ENCODE data around the gene TAMM41. TPM values are rescaled to one million over a fixed set of nuclear protein-coding genes. Genes with fewer than 3 reads are reported as not detected.

TAMM41 gene
- total RNA-seq, 1 donor from 2014 or later, result 30.9 TPM

GRCh38 chr3:11832981-11833905 is 13.4 kb downstream of the TAMM41 start:
- H3K9me3 Mint-ChIP-seq, result no peaks in the 10 kb centered on the region
- no peak overlapping the region for H3K27ac Mint-ChIP-seq

GRCh38 chr3:11829416-11829815 is 17.3 kb downstream of the TAMM41 start:
- peaks cover 45% of the 10 kb centered on the region for H3K36me3 Mint-ChIP-seq
- no peak for TF ChIP-seq CTCF (IDR thresholded peaks at IDR 0.05; ENCODE audit: unreplicated experiment)
- no peak overlapping the region for H3K4me3 Mint-ChIP-seq
- H3K9me3 Mint-ChIP-seq, result no peaks in the 10 kb centered on the region
- H3K27ac Mint-ChIP-seq, result no peak overlapping the region
- H3K27me3 Mint-ChIP-seq (ENCODE audit: low read depth), result no peaks in the 10 kb centered on the region
- no peak for DNase-seq (ENCODE audit: low spot score in 2 of 2, unreplicated experiment in 2 of 2)
- H3K4me1 Mint-ChIP-seq, result peaks cover 5% of the 10 kb centered on the region

More at GRCh38 chr3:11832981-11833905, 13.4 kb downstream of the TAMM41 start:
- DNase-seq (ENCODE audit: low spot score in 2 of 2, unreplicated experiment in 2 of 2), result no peak
- Mint-ChIP-seq H3K4me1 (no peaks in the 10 kb centered on the region), H3K4me3 (no peak overlapping the region), H3K36me3 (peaks cover 32% of the 10 kb centered on the region), H3K27me3 (ENCODE audit: low read depth) (no peaks in the 10 kb centered on the region)
- TF ChIP-seq CTCF (IDR thresholded peaks at IDR 0.05; ENCODE audit: unreplicated experiment), result no peak

- no peak for DNase-seq (ENCODE audit: low spot score in 2 of 2, unreplicated experiment in 2 of 2)
- Mint-ChIP-seq H3K27ac (peak overlapping the region; percentile 83), H3K27me3 (ENCODE audit: low read depth) (no peaks in the 10 kb centered on the region), H3K4me1 (peaks cover 5% of the 10 kb centered on the region), H3K36me3 (peaks cover 44% of the 10 kb centered on the region), H3K9me3 (no peaks in the 10 kb centered on the region), H3K4me3 (no peak overlapping the region)
- TF ChIP-seq CTCF (IDR thresholded peaks at IDR 0.05; ENCODE audit: unreplicated experiment), result no peak
These were observed 19.9 kb downstream of the TAMM41 start for GRCh38 chr3:11826628-11827265.

GRCh38 chr3:11825301-11825700 is 21.4 kb downstream of the TAMM41 start:
- DNase-seq (ENCODE audit: low spot score in 2 of 2, unreplicated experiment in 2 of 2), result no peak
- Mint-ChIP-seq H3K4me3 (no peak overlapping the region), H3K9me3 (no peaks in the 10 kb centered on the region), H3K4me1 (peaks cover 5% of the 10 kb centered on the region), H3K27ac (no peak overlapping the region), H3K27me3 (ENCODE audit: low read depth) (no peaks in the 10 kb centered on the region), H3K36me3 (peaks cover 38% of the 10 kb centered on the region)
- no peak for TF ChIP-seq CTCF (IDR thresholded peaks at IDR 0.05; ENCODE audit: unreplicated experiment)

GRCh38 chr3:11820531-11821041 is 26.1 kb downstream of the TAMM41 start:
- no peak for DNase-seq (ENCODE audit: low spot score in 2 of 2, unreplicated experiment in 2 of 2)
- peaks cover 27% of the 10 kb centered on the region for H3K36me3 Mint-ChIP-seq

More at GRCh38 chr3:11820531-11821041, 26.1 kb downstream of the TAMM41 start:
- Mint-ChIP-seq H3K4me3 (no peak overlapping the region), H3K27ac (no peak overlapping the region), H3K9me3 (no peaks in the 10 kb centered on the region), H3K27me3 (ENCODE audit: low read depth) (no peaks in the 10 kb centered on the region), H3K4me1 (peaks cover 7% of the 10 kb centered on the region)
- TF ChIP-seq CTCF (IDR thresholded peaks at IDR 0.05; ENCODE audit: unreplicated experiment), result no peak

Data from mesothelial cell of epicardium (in vitro differentiated cells).